Activated B cell treated with CpG ODN at 0.5 μM for 24 hours (primary cell): ENCODE measurements around the gene MEF2C. TPM values are rescaled to one million over a fixed set of nuclear protein-coding genes. Genes with fewer than 3 reads are reported as not detected.

Experiments
- ATAC-seq: fragments of 200-7000 bp; cut with Tn5 transposase; one replicate; pipeline ENCODE4 v1.10.0; 2021; ENCODE audit warnings: low read depth, mild to moderate bottlenecking, moderate library complexity
- CTCF ChIA-PET: fragments of 350-600 bp; sonication (Branson Sonifier 250); formaldehyde crosslinking; loops from one replicate; lab custom pipeline; 2021; ENCODE audit warnings: antibody characterized with exemption; lab: Charles Lee
- POLR2A ChIA-PET: fragments of 350-600 bp; sonication (Branson Sonifier 250); formaldehyde crosslinking; loops from one replicate; lab custom pipeline; 2021; ENCODE audit warnings: antibody characterized with exemption; lab: Charles Lee
- DNase-seq: peaks from one replicate; pipeline ENCODE4 v3.0.0; 2022
- H3K27ac Mint-ChIP-seq: one replicate; pipeline ENCODE4 v1.8.0; 2020; ENCODE audit warnings: mixed read lengths
- H3K27me3 Mint-ChIP-seq: one replicate; pipeline ENCODE4 v1.8.0; 2021; ENCODE audit warnings: mixed read lengths
- H3K36me3 Mint-ChIP-seq: one replicate; pipeline ENCODE4 v1.8.0; 2021; ENCODE audit warnings: low read depth, mixed read lengths
- H3K4me1 Mint-ChIP-seq: one replicate; pipeline ENCODE4 v1.8.0; 2021; ENCODE audit warnings: mixed read lengths
- H3K4me3 Mint-ChIP-seq: one replicate; pipeline ENCODE4 v1.8.0; 2020; ENCODE audit warnings: mild to moderate bottlenecking, mixed read lengths
- H3K9me3 Mint-ChIP-seq: one replicate; pipeline ENCODE4 v1.8.0; 2020; ENCODE audit warnings: mixed read lengths
- CTCF ChIP-seq: fragments of 200-600 bp; IDR thresholded peaks from one replicate; pipeline ENCODE4 v1.8.0; 2022; ENCODE audit warnings: antibody characterized with exemption, mild to moderate bottlenecking
- intact Hi-C: fragments of 100-400 bp; cut with micrococcal nuclease; formaldehyde crosslinking; loops from one replicate; pipeline ENCODE4 v1.15.1; 2024
- total RNA-seq: library from RNA; stranded (reverse); gene quantifications from 2 replicates; pipeline ENCODE4 v1.2.3, GENCODE V29; 2022

The MEF2C gene
- total RNA-seq, 1 donor from 2014 or later: 359 TPM

- peaks cover 58% of the 10 kb centered on the region for H3K4me1 Mint-ChIP-seq
These were observed 7.2 kb upstream of the MEF2C start for GRCh38 chr5:88890070-88890781.

GRCh38 chr5:88889189-88890069, 6.4 kb upstream of the MEF2C start:
- Mint-ChIP-seq H3K4me3 (peak overlapping the region; percentile 98), H3K27ac (peak overlapping the region; percentile 99), H3K27me3 (no peaks in the 10 kb centered on the region), H3K4me1 (peaks cover 66% of the 10 kb centered on the region), H3K36me3 (peaks cover 10% of the 10 kb centered on the region), H3K9me3 (no peaks in the 10 kb centered on the region)
- ATAC-seq: peak; percentile 58
- intact Hi-C loops: loop anchor here (1.0 to 10.0 kb wide), 6 partner anchors 8 to 1583 kb away; partner anchors contain the start of genes CETN3, MBLAC2 and POLR3G
- peak; percentile 61 for DNase-seq
- CTCF ChIA-PET: interaction anchor here (0.9 to 1.5 kb wide), 3 partner anchors 157 to 162 kb away, joined by 3 to 4 read pairs (median 3); no protein-coding TSS in a partner anchor
- POLR2A ChIA-PET: interaction anchor here (0.5 to 3.2 kb wide), 38 partner anchors 9 to 1520 kb away, joined by 3 to 37 read pairs (median 4); partner anchors contain the start of gene CETN3
- TF ChIP-seq CTCF: no peak

More at GRCh38 chr5:88890070-88890781, 7.2 kb upstream of the MEF2C start:
- Mint-ChIP-seq H3K36me3 (peaks cover 10% of the 10 kb centered on the region), H3K27ac (peak overlapping the region; percentile 99), H3K4me3 (peak overlapping the region; percentile 98), H3K9me3 (no peaks in the 10 kb centered on the region), H3K27me3 (no peaks in the 10 kb centered on the region)
- TF ChIP-seq CTCF: no peak
- intact Hi-C loops: no loop called here
- ATAC-seq (no peak), DNase-seq (no peak)
- POLR2A ChIA-PET: interaction anchor here (0.5 to 3.2 kb wide), 27 partner anchors 7 to 1519 kb away, joined by 3 to 37 read pairs (median 5); partner anchors contain the start of genes CETN3 and MEF2C
- CTCF ChIA-PET: interaction anchor here (0.9 to 1.5 kb wide), 3 partner anchors 158 to 162 kb away, joined by 3 to 4 read pairs (median 3); no protein-coding TSS in a partner anchor

GRCh38 chr5:88888848-88889188, 5.8 kb upstream of the MEF2C start:
- Mint-ChIP-seq H3K27ac (peak overlapping the region; percentile 99), H3K4me1 (peaks cover 63% of the 10 kb centered on the region), H3K36me3 (peaks cover 13% of the 10 kb centered on the region), H3K4me3 (peak overlapping the region; percentile 98), H3K9me3 (no peaks in the 10 kb centered on the region), H3K27me3 (no peaks in the 10 kb centered on the region)
- intact Hi-C loops: loop anchor here (1.0 to 10.0 kb wide), 6 partner anchors 8 to 1583 kb away; partner anchors contain the start of genes CETN3, MBLAC2 and POLR3G
- DNase-seq (no peak), ATAC-seq (peak; percentile 5)
- TF ChIP-seq CTCF: no peak
- ChIA-PET POLR2A (interaction anchor here (0.7 to 3.2 kb wide), 22 partner anchors 8 to 1521 kb away, joined by 3 to 37 read pairs (median 4); partner anchors contain the start of gene CETN3), CTCF (no interaction called here)

- peak overlapping the region; percentile 98 for H3K4me3 Mint-ChIP-seq
- H3K9me3 Mint-ChIP-seq: no peaks in the 10 kb centered on the region
- no peak for DNase-seq
- intact Hi-C loops: loop anchor here (5.0 to 10.0 kb wide), 5 partner anchors 384 to 1584 kb away; partner anchors contain the start of genes CETN3, MBLAC2 and POLR3G
- ChIA-PET CTCF (no interaction called here), POLR2A (interaction anchor here (0.7 kb wide), 1 partner anchor 17 kb away, joined by 3 read pairs; no protein-coding TSS in a partner anchor)
- no peak for ATAC-seq
- H3K27me3 Mint-ChIP-seq: no peaks in the 10 kb centered on the region
- H3K27ac Mint-ChIP-seq: peak overlapping the region; percentile 99
- H3K36me3 Mint-ChIP-seq: peaks cover 17% of the 10 kb centered on the region
- peaks cover 63% of the 10 kb centered on the region for H3K4me1 Mint-ChIP-seq
- no peak for TF ChIP-seq CTCF
These were observed 5.3 kb upstream of the MEF2C start for GRCh38 chr5:88888291-88888690.
